ENCODE measurements around the gene NRCAM.

NRCAM gene

GRCh38 chr7:108248418-108248817, 207.8 kb downstream of the NRCAM start:
- Histone ChIP-seq H3K4me3 (ENCODE audit: low read length) (no peak overlapping the region), H3K27ac (ENCODE audit: low read depth, low read length) (no peak overlapping the region), H3K79me2 (ENCODE audit: control insufficient read depth, insufficient read depth, low read length) (no peaks in the 10 kb centered on the region), H4K5ac (ENCODE audit: low read length) (no peak overlapping the region), H3K4me1 (ENCODE audit: control insufficient read depth, low read depth, low read length) (no peaks in the 10 kb centered on the region), H2BK120ac (ENCODE audit: low read depth, low read length) (no peak overlapping the region), H3K9ac (ENCODE audit: low read length) (no peak overlapping the region), H3K4me2 (ENCODE audit: low read length) (no peak overlapping the region), H2BK5ac (ENCODE audit: low read length) (no peak overlapping the region), H2AK5ac (ENCODE audit: low read length) (no peak overlapping the region), H3K27me3 (ENCODE audit: insufficient read depth, low read length, poor library complexity) (no peaks in the 10 kb centered on the region), H3K23ac (ENCODE audit: low read length) (no peak overlapping the region), H3K79me1 (ENCODE audit: low read length) (no peaks in the 10 kb centered on the region), H3K18ac (ENCODE audit: low read length) (no peak overlapping the region), H3K4ac (ENCODE audit: low read depth, low read length) (no peak overlapping the region), H2BK15ac (replicated peaks; ENCODE audit: low read depth) (no peak overlapping the region), H3K56ac (ENCODE audit: low read length) (no peak overlapping the region), H3K36me3 (ENCODE audit: control insufficient read depth, insufficient read depth, low read length) (no peaks in the 10 kb centered on the region), H4K8ac (ENCODE audit: low read depth, low read length) (no peak overlapping the region)
- WGBS (ENCODE audit: extremely low coverage, insufficient coverage, low lambda C conversion rate): no CpG with 5 or more reads among the region's 2 CpGs
- no peak for DNase-seq

GRCh38 chr7:108247614-108248013, 208.6 kb downstream of the NRCAM start:
- H3K4me3 ChIP-seq (ENCODE audit: low read length): no peak overlapping the region
- no peak overlapping the region for H3K9ac ChIP-seq (ENCODE audit: low read length)
- no peaks in the 10 kb centered on the region for H3K4me1 ChIP-seq (ENCODE audit: control insufficient read depth, low read depth, low read length)
- no peak overlapping the region for H4K5ac ChIP-seq (ENCODE audit: low read length)
- DNase-seq: no peak
- H3K79me1 ChIP-seq (ENCODE audit: low read length): no peaks in the 10 kb centered on the region
- no peak overlapping the region for H3K18ac ChIP-seq (ENCODE audit: low read length)
- H2BK120ac ChIP-seq (ENCODE audit: low read depth, low read length): no peak overlapping the region
- no peak overlapping the region for H3K23ac ChIP-seq (ENCODE audit: low read length)
- H3K79me2 ChIP-seq (ENCODE audit: control insufficient read depth, insufficient read depth, low read length): no peaks in the 10 kb centered on the region
- no peaks in the 10 kb centered on the region for H3K36me3 ChIP-seq (ENCODE audit: control insufficient read depth, insufficient read depth, low read length)
- no peak overlapping the region for H3K56ac ChIP-seq (ENCODE audit: low read length)
- no peak overlapping the region for H3K27ac ChIP-seq (ENCODE audit: low read depth, low read length)
- H3K27me3 ChIP-seq (ENCODE audit: insufficient read depth, low read length, poor library complexity): no peaks in the 10 kb centered on the region
- WGBS (ENCODE audit: extremely low coverage, insufficient coverage, low lambda C conversion rate): no CpG with 5 or more reads among the region's 1 CpG
- H3K4ac ChIP-seq (ENCODE audit: low read depth, low read length): no peak overlapping the region
- no peak overlapping the region for H2BK15ac ChIP-seq (replicated peaks; ENCODE audit: low read depth)
- H4K8ac ChIP-seq (ENCODE audit: low read depth, low read length): no peak overlapping the region
- no peak overlapping the region for H2BK5ac ChIP-seq (ENCODE audit: low read length)
- H2AK5ac ChIP-seq (ENCODE audit: low read length): no peak overlapping the region
- H3K4me2 ChIP-seq (ENCODE audit: low read length): no peak overlapping the region

- Histone ChIP-seq H3K4me2 (ENCODE audit: low read length) (no peak overlapping the region), H2BK5ac (ENCODE audit: low read length) (no peak overlapping the region), H2BK120ac (ENCODE audit: low read depth, low read length) (no peak overlapping the region), H3K79me2 (ENCODE audit: control insufficient read depth, insufficient read depth, low read length) (no peaks in the 10 kb centered on the region), H3K18ac (ENCODE audit: low read length) (peak overlapping the region; percentile 7), H3K27me3 (ENCODE audit: insufficient read depth, low read length, poor library complexity) (no peaks in the 10 kb centered on the region), H3K4me1 (ENCODE audit: control insufficient read depth, low read depth, low read length) (no peaks in the 10 kb centered on the region), H3K56ac (ENCODE audit: low read length) (no peak overlapping the region), H4K5ac (ENCODE audit: low read length) (no peak overlapping the region), H3K4ac (ENCODE audit: low read depth, low read length) (no peak overlapping the region), H3K27ac (ENCODE audit: low read depth, low read length) (no peak overlapping the region), H3K23ac (ENCODE audit: low read length) (peak overlapping the region; percentile 34), H3K4me3 (ENCODE audit: low read length) (no peak overlapping the region), H2AK5ac (ENCODE audit: low read length) (no peak overlapping the region), H3K9ac (ENCODE audit: low read length) (no peak overlapping the region), H3K79me1 (ENCODE audit: low read length) (no peaks in the 10 kb centered on the region), H4K8ac (ENCODE audit: low read depth, low read length) (no peak overlapping the region), H2BK15ac (replicated peaks; ENCODE audit: low read depth) (no peak overlapping the region), H3K36me3 (ENCODE audit: control insufficient read depth, insufficient read depth, low read length) (no peaks in the 10 kb centered on the region)
- DNase-seq: peak; percentile 72
- no CpG with 5 or more reads among the region's 1 CpG for WGBS (ENCODE audit: extremely low coverage, insufficient coverage, low lambda C conversion rate)
Observed at GRCh38 chr7:108246227-108246837, 209.9 kb downstream of the NRCAM start.

- Histone ChIP-seq H4K5ac (ENCODE audit: low read length) (no peak overlapping the region), H2BK15ac (replicated peaks; ENCODE audit: low read depth) (no peak overlapping the region), H3K36me3 (ENCODE audit: control insufficient read depth, insufficient read depth, low read length) (no peaks in the 10 kb centered on the region), H3K4me2 (ENCODE audit: low read length) (no peak overlapping the region), H3K79me2 (ENCODE audit: control insufficient read depth, insufficient read depth, low read length) (no peaks in the 10 kb centered on the region), H3K4ac (ENCODE audit: low read depth, low read length) (no peak overlapping the region), H3K4me1 (ENCODE audit: control insufficient read depth, low read depth, low read length) (no peaks in the 10 kb centered on the region), H3K9ac (ENCODE audit: low read length) (no peak overlapping the region), H4K8ac (ENCODE audit: low read depth, low read length) (no peak overlapping the region), H3K18ac (ENCODE audit: low read length) (no peak overlapping the region), H3K27me3 (ENCODE audit: insufficient read depth, low read length, poor library complexity) (no peaks in the 10 kb centered on the region), H2AK5ac (ENCODE audit: low read length) (no peak overlapping the region), H2BK120ac (ENCODE audit: low read depth, low read length) (no peak overlapping the region), H3K27ac (ENCODE audit: low read depth, low read length) (no peak overlapping the region), H3K79me1 (ENCODE audit: low read length) (no peaks in the 10 kb centered on the region), H3K23ac (ENCODE audit: low read length) (no peak overlapping the region), H3K4me3 (ENCODE audit: low read length) (no peak overlapping the region), H2BK5ac (ENCODE audit: low read length) (no peak overlapping the region), H3K56ac (ENCODE audit: low read length) (no peak overlapping the region)
- DNase-seq: no peak
- WGBS (ENCODE audit: extremely low coverage, insufficient coverage, low lambda C conversion rate): no CpG with 5 or more reads among the region's 2 CpGs
Observed at GRCh38 chr7:108245523-108246226, 210.6 kb downstream of the NRCAM start.

GRCh38 chr7:108244110-108244509, 212.1 kb downstream of the NRCAM start:
- no peaks in the 10 kb centered on the region for H3K27me3 ChIP-seq (ENCODE audit: insufficient read depth, low read length, poor library complexity)
- no peak overlapping the region for H3K27ac ChIP-seq (ENCODE audit: low read depth, low read length)
- no peak overlapping the region for H3K56ac ChIP-seq (ENCODE audit: low read length)
- no CpG with 5 or more reads among the region's 3 CpGs for WGBS (ENCODE audit: extremely low coverage, insufficient coverage, low lambda C conversion rate)
- no peak overlapping the region for H3K9ac ChIP-seq (ENCODE audit: low read length)
- H2BK120ac ChIP-seq (ENCODE audit: low read depth, low read length): no peak overlapping the region
- no peak overlapping the region for H4K5ac ChIP-seq (ENCODE audit: low read length)
- no peaks in the 10 kb centered on the region for H3K36me3 ChIP-seq (ENCODE audit: control insufficient read depth, insufficient read depth, low read length)
- H3K79me1 ChIP-seq (ENCODE audit: low read length): no peaks in the 10 kb centered on the region
- H2AK5ac ChIP-seq (ENCODE audit: low read length): no peak overlapping the region
- H4K8ac ChIP-seq (ENCODE audit: low read depth, low read length): no peak overlapping the region
- no peak overlapping the region for H3K4ac ChIP-seq (ENCODE audit: low read depth, low read length)
- H3K4me3 ChIP-seq (ENCODE audit: low read length): no peak overlapping the region
- no peaks in the 10 kb centered on the region for H3K79me2 ChIP-seq (ENCODE audit: control insufficient read depth, insufficient read depth, low read length)
- H3K23ac ChIP-seq (ENCODE audit: low read length): no peak overlapping the region
- H3K4me2 ChIP-seq (ENCODE audit: low read length): no peak overlapping the region
- H2BK5ac ChIP-seq (ENCODE audit: low read length): no peak overlapping the region
- H2BK15ac ChIP-seq (replicated peaks; ENCODE audit: low read depth): no peak overlapping the region
- H3K4me1 ChIP-seq (ENCODE audit: control insufficient read depth, low read depth, low read length): no peaks in the 10 kb centered on the region
- no peak overlapping the region for H3K18ac ChIP-seq (ENCODE audit: low read length)
- no peak for DNase-seq
